ENCODE results near the gene NAP1L4.

DNA sequence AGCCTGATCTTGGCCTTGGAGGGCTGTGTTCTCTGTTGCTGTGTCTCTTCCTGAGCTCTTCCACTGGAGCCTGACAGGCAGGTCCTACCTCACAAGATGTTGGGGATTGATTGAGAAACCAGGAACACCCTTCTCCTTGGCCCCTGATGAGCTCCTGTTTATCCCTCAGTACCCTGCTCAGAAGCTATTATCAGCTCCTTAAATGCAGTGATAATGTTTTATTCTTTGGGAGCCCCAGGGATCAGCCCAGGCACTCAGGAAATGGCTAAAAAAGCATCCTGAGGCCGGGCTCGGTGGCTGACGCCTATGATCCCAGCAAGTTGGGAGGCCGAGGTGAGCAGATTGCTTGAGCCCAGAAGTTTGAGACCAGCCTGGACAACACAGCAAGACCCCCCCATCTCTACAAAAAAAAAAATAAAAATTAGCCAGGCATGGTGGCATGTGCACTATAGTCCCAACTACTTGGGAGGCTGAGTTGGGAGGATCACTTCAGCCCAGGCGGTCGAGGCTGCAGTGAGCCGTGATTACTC is 58.0 kb downstream of the NAP1L4 start:
- TF ChIP-seq MAFK (IDR thresholded peaks at IDR 0.05; ENCODE audit: low read depth, low read length) = no peak
- TF ChIP-seq, protein P1, sequence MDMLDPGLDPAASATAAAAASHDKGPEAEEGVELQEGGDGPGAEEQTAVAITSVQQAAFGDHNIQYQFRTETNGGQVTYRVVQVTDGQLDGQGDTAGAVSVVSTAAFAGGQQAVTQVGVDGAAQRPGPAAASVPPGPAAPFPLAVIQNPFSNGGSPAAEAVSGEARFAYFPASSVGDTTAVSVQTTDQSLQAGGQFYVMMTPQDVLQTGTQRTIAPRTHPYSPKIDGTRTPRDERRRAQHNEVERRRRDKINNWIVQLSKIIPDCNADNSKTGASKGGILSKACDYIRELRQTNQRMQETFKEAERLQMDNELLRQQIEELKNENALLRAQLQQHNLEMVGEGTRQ (IDR thresholded peaks at IDR 0.05; ENCODE audit: low read depth, low read length) = no peak

Measured in IMR-90 (cell line).